NB4 (cell line): Measurements from ENCODE around the gene HDAC9.

ENCODE experiments used
- POLR2A ChIP-seq: IDR thresholded peaks from 2 replicates; pipeline ENCODE4 v1.6.1; 2011; ENCODE audit warnings: mild to moderate bottlenecking; ENCODE audit not compliant: insufficient read length; ENCODE audit errors: extremely low read depth
- TF ChIP-seq, protein P1 (sequence below): IDR thresholded peaks from one replicate; pipeline ENCODE4 v1.5.1; 2012; ENCODE audit warnings: low read depth, low read length
- TF ChIP-seq, protein P2 (sequence below): IDR thresholded peaks from 2 replicates; pipeline ENCODE4 v1.6.1; 2011; ENCODE audit warnings: low read depth, low read length

DNA sequence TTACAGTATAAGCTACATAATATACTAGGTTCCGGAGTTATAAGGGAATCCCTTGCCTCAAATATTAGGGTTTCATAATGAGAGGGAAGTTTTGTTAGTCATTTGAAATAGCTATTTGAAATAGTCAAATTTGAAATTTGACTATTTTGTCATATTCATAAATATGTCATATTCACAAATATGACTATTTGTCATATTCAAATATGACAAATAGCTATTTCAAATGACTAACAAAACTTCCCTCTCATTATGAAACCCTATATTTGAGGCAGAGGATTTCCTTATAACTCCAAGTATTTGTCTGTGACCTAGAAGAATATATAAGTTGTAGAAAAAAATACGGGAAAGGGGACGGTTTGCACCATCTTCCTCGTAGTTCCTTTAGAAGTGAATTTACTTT, 76.6 kb downstream of the HDAC9 start:
- no peak for TF ChIP-seq POLR2A
- TF ChIP-seq, protein P1, sequence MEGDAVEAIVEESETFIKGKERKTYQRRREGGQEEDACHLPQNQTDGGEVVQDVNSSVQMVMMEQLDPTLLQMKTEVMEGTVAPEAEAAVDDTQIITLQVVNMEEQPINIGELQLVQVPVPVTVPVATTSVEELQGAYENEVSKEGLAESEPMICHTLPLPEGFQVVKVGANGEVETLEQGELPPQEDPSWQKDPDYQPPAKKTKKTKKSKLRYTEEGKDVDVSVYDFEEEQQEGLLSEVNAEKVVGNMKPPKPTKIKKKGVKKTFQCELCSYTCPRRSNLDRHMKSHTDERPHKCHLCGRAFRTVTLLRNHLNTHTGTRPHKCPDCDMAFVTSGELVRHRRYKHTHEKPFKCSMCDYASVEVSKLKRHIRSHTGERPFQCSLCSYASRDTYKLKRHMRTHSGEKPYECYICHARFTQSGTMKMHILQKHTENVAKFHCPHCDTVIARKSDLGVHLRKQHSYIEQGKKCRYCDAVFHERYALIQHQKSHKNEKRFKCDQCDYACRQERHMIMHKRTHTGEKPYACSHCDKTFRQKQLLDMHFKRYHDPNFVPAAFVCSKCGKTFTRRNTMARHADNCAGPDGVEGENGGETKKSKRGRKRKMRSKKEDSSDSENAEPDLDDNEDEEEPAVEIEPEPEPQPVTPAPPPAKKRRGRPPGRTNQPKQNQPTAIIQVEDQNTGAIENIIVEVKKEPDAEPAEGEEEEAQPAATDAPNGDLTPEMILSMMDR, result no peak
- TF ChIP-seq, protein P2, sequence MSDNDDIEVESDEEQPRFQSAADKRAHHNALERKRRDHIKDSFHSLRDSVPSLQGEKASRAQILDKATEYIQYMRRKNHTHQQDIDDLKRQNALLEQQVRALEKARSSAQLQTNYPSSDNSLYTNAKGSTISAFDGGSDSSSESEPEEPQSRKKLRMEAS, result no peak
